Vagina (tissue), 2 donors: Measurements from ENCODE around the gene GPR62. TPM values are rescaled to one million over a fixed set of nuclear protein-coding genes. Genes with fewer than 3 reads are reported as not detected.
A peak's percentile ranks its signal among the peaks of the same experiment; 100 is the strongest.

Experiments used
- DNase-seq, 2 donors: peaks; one replicate each; pipeline ENCODE4 v3.0.0-alpha.2; 2017; ENCODE audit errors: extremely low spot score in 2 of 2
- H3K27ac ChIP-seq: fragments of 200-600 bp; sonication (generic); one replicate; pipeline ENCODE4 v1.5.1; 2019
- H3K27me3 ChIP-seq: fragments of 200-600 bp; sonication (generic); one replicate; pipeline ENCODE4 v1.5.1; 2019
- H3K36me3 ChIP-seq, 2 donors: fragments of 200-600 bp; sonication (generic); one replicate each; pipeline ENCODE4 v1.5.1; 2017 to 2019
- H3K4me1 ChIP-seq: fragments of 200-600 bp; sonication (generic); one replicate; pipeline ENCODE4 v1.5.1; 2019
- H3K4me3 ChIP-seq, 2 donors: fragments of 200-600 bp; sonication (generic); 1 replicate in 1 of 2; 2 replicates in 1 of 2; pipeline ENCODE4 v1.5.1; 2016 to 2019
- H3K9me3 ChIP-seq: fragments of 200-600 bp; sonication (generic); one replicate; pipeline ENCODE4 v1.5.1; 2019
- POLR2A ChIP-seq, 2 donors: fragments of 450-650 bp; IDR thresholded peaks; one replicate each; pipeline ENCODE4 v1.6.1; 2017; ENCODE audit warnings: antibody characterized with exemption in 2 of 2, mild to moderate bottlenecking in 2 of 2, moderate library complexity in 2 of 2
- POLR2AphosphoS5 ChIP-seq, 2 donors: sonication (generic); formaldehyde crosslinking; IDR thresholded peaks; one replicate each; pipeline ENCODE4 v1.9.0; 2017; ENCODE audit warnings: antibody characterized with exemption in 2 of 2, mild to moderate bottlenecking in 2 of 2, low read depth in 1 of 2; ENCODE audit not compliant: insufficient read depth in 1 of 2
- intact Hi-C: fragments of 100-400 bp; cut with DNase I; formaldehyde crosslinking; loops from one replicate; pipeline ENCODE4 v1.15.1; 2023
- total RNA-seq: library from RNA; depleted of rRNA; stranded (reverse); fragments of >200 nt; gene quantifications from one replicate; pipeline ENCODE4 v1.2.3, GENCODE V29; 2016
- TF ChIP-seq, protein P1 (sequence below), 3 experiments: fragments of 450-650 bp in 2 of 3; fragments of 200-600 bp in 1 of 3; sonication (generic) in 1 of 3; IDR thresholded peaks; one replicate each; pipeline ENCODE4 v1.5.1; 2017 to 2019; ENCODE audit warnings: antibody characterized with exemption in 3 of 3, mild to moderate bottlenecking in 2 of 3, moderate library complexity in 2 of 3

The GPR62 gene
- total RNA-seq, 1 donor from 2014 or later, result not detected

DNA sequence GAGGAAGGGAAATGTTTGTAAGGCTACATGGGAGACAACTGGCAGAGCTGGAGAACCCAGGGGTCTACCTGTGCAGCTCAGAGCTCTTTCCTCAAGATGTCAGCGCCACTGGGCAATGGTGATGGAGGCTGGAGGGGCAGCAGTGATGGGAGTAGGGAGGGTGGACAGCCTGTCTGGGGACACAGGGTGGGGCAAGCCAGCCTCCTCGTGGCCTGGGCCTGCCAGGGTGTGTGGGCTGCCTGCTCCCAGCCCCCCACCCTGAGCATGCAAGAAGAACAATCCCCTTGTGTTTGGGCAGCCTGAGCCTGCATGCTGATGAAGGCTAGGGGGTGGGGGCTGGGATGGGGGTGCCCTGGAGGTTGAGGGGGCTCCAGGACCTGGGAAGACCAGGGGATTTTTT lies 10.8 kb downstream of the GPR62 start:
- DNase-seq, result no peak
- Histone ChIP-seq H3K36me3 (no peaks in the 10 kb centered on the region), H3K4me1 (peaks cover 33% of the 10 kb centered on the region), H3K9me3 (no peaks in the 10 kb centered on the region), H3K27ac (peak overlapping the region; percentile 82), H3K4me3 (peak overlapping the region; percentile 73 to 98), H3K27me3 (no peaks in the 10 kb centered on the region)
- TF ChIP-seq, protein P1, sequence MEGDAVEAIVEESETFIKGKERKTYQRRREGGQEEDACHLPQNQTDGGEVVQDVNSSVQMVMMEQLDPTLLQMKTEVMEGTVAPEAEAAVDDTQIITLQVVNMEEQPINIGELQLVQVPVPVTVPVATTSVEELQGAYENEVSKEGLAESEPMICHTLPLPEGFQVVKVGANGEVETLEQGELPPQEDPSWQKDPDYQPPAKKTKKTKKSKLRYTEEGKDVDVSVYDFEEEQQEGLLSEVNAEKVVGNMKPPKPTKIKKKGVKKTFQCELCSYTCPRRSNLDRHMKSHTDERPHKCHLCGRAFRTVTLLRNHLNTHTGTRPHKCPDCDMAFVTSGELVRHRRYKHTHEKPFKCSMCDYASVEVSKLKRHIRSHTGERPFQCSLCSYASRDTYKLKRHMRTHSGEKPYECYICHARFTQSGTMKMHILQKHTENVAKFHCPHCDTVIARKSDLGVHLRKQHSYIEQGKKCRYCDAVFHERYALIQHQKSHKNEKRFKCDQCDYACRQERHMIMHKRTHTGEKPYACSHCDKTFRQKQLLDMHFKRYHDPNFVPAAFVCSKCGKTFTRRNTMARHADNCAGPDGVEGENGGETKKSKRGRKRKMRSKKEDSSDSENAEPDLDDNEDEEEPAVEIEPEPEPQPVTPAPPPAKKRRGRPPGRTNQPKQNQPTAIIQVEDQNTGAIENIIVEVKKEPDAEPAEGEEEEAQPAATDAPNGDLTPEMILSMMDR (IDR thresholded peaks at IDR 0.05), result no peak
- TF ChIP-seq POLR2A (IDR thresholded peaks at IDR 0.05), result no peak
- no peak for TF ChIP-seq POLR2AphosphoS5 (IDR thresholded peaks at IDR 0.05; ENCODE audit: insufficient read depth in 1 of 2, low read depth in 1 of 2)
- intact Hi-C loops, result no loop called here

DNA sequence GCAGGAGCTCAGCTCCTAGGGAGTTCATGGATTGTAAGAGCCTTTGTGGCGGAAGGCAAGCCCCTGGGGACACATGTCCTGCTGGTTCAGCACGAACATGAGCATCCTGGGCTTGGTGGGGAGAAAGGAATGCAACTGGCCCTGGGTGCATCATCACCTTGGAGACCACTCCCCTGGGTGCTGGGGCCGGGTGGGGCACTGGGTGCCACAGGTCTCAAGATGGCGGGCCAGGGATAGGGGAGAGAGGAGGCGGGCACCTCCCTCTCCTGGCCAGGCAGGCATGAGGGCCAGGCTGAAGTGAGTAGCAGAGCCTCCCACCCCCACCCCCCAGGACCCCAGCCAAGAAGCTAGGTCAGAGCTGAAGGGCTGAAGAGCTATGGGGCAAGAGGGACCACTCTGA lies 11.3 kb downstream of the GPR62 start:
- TF ChIP-seq, protein P1 (IDR thresholded peaks at IDR 0.05), result no peak
- no peak for TF ChIP-seq POLR2AphosphoS5 (IDR thresholded peaks at IDR 0.05; ENCODE audit: insufficient read depth in 1 of 2, low read depth in 1 of 2)
- TF ChIP-seq POLR2A (IDR thresholded peaks at IDR 0.05), result no peak
- Histone ChIP-seq H3K9me3 (no peaks in the 10 kb centered on the region), H3K36me3 (no peaks in the 10 kb centered on the region), H3K27me3 (no peaks in the 10 kb centered on the region), H3K4me3 (peak overlapping the region; percentile 73 to 98), H3K4me1 (peaks cover 33% of the 10 kb centered on the region), H3K27ac (peak overlapping the region; percentile 82)
- no peak for DNase-seq
- intact Hi-C loops, result no loop called here

DNA sequence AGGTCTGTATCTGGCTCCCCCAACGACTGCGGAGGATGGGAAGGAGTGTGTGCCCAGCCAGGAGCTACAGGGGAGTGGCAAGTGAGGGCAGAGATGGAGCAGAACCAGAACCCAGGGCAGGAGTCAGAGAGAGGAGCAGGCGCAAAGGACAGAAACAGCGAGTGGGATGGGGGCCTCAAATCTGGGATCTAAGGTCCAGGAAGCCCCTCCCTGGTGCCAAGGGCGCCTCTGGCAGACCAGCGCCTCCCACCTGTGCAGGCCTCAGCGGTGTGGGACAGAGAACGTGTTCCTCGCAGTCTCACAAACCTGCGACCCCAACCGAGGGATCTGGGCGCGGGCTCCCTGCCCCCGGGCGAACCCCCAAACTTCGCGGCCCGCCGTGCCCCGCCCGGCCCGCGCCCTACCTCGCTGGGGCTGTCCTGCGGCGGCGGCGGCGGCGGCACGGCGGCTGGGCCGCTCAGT lies 11.8 kb downstream of the GPR62 start:
- peak overlapping the region; percentile 82 for H3K27ac ChIP-seq
- TF ChIP-seq POLR2A (IDR thresholded peaks at IDR 0.05) (peak in 1 of 2 donors; percentile 20), POLR2AphosphoS5 (IDR thresholded peaks at IDR 0.05; ENCODE audit: insufficient read depth in 1 of 2, low read depth in 1 of 2) (no peak)
- TF ChIP-seq, protein P1 (IDR thresholded peaks at IDR 0.05), result no peak
- intact Hi-C loops, result no loop called here
- no peaks in the 10 kb centered on the region for H3K9me3 ChIP-seq
- peak overlapping the region; percentile 73 to 98 for H3K4me3 ChIP-seq
- H3K36me3 ChIP-seq, result no peaks in the 10 kb centered on the region
- H3K4me1 ChIP-seq, result peaks cover 33% of the 10 kb centered on the region
- no peaks in the 10 kb centered on the region for H3K27me3 ChIP-seq
- DNase-seq, result no peak

DNA sequence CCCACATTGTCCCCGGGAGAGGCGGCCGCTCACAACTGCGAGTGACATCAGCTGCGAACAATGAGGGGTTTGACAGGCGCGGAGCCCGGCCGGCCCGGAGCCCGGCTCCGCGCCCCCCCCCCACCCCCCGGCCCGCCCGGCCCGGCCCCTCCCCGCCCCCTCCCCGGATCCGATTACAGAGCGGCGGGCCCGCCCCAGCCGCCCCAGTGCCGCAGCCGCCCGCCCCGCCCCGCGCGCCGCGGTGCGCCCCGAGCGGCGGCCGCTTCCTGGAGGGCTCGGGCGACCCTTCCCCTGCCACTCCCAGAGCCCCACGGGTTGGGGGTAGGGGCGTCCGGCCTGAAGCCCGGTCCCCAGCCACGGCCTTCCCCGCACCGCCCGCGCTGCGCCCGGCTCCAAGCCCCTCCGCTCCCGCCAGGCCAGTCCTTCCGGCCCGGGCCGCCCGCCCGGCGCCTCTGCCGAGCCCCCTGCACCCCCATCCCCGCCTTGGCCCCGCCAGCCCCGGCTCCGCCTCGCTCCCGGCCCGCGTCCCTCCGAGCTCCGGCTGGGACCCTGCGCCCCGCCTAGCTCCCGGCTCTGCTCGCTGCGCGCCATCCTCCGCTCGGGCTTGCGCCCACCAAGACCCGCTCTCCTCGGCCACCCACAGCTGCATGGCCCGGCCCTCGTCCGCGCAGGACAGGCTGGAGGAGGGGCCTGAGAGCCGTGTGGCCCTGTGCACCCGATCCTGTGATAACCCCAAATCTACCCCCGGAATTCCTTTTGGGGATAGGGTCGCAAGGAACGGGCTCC lies 12.4 kb downstream of the GPR62 start, which contains the start of gene PCBP4:
TSS of gene PCBP4 (minus strand) at position 71 of the 786 bp plus-strand sequence. CDS start 6,214 bp downstream, outside the sequence.
- H3K4me3 ChIP-seq, result peak within 1 kb of the TSS; percentile 73 to 98
- peak within 1 kb of the TSS; percentile 82 for H3K27ac ChIP-seq
- H3K9me3 ChIP-seq, result no peaks in the 10 kb centered on the region
- intact Hi-C loops, result no loop called here
- no peaks in the 10 kb centered on the region for H3K27me3 ChIP-seq
- TF ChIP-seq POLR2AphosphoS5 (IDR thresholded peaks at IDR 0.05; ENCODE audit: insufficient read depth in 1 of 2, low read depth in 1 of 2) (peak in 1 of 2 donors; percentile 39), POLR2A (IDR thresholded peaks at IDR 0.05) (peak in 1 of 2 donors; percentile 78)
- TF ChIP-seq, protein P1 (IDR thresholded peaks at IDR 0.05), result no peak
- H3K36me3 ChIP-seq, result no peaks in the 10 kb centered on the region
- H3K4me1 ChIP-seq, result peaks cover 33% of the 10 kb centered on the region
- no peak for DNase-seq
